GM12874 (cell line): ENCODE measurements around the gene SUPT3H.

Experiments
- CTCF ChIP-seq: IDR thresholded peaks from 2 replicates; pipeline ENCODE4 v1.5.1; 2011; ENCODE audit warnings: low read depth, mild to moderate bottlenecking, control low read depth, low read length, moderate library complexity; ENCODE audit not compliant: insufficient read depth

Gene SUPT3H

GRCh38 chr6:45299096-45299581 is 78.6 kb downstream of the SUPT3H start:
- TF ChIP-seq CTCF, result no peak

DNA sequence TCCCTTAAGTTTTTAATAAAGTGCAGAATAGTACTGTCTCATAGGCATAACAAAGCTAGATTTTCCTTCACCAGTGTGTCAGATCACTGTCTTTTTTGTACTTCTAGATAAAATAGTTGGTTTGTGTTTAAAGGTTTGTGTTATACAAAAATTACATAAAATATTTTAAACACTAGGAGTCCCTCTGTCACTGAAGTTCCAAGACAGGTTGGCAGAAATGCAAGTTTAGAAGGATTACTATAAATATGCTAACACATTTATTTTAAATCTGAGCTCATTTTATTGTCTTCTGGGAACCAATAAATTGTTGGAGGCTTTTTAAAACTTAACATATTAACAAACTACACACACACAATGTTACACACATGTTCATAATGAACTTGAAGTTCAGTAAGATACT is 80.4 kb downstream of the SUPT3H start:
- TF ChIP-seq CTCF, result no peak

- no peak for TF ChIP-seq CTCF
Measured at GRCh38 chr6:45293306-45293705, 84.4 kb downstream of the SUPT3H start.

DNA sequence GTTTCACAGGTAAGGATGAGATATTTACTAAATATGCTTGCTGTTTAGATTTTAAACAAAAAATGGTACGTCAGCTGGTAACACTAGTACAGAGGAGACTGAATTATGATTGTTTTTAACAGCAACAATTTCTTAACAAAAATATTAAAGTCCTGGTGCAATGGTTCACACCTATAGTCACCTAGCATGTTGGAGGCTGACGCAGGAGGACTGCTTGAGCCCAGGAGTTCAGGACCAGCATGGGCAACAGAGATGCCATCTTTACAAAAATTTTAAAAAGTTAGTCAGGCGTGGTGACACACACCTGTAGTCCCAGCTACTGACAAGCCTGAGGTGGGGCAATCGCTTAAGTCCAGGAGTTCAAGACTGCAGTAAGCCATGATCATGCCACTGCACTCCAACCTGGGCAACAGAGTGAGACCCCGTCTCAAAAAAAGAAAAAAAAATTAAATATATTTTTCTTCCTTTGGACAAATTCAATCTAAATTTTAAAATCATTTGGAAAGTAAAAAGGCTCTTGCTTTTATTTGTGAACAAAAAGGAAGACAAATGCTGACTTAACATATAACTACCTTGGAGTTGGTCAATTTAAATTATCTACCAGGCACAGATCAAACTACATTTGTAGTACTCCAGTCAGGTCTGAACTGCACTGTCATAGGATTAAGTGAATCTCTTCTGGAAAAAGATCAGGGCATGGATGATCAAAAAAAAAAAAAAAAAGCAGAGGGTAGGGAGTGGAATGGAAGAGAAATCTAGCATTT is 87.8 kb downstream of the SUPT3H start:
- TF ChIP-seq CTCF, result no peak

- no peak for TF ChIP-seq CTCF
Measured at GRCh38 chr6:45278367-45278766, 99.4 kb downstream of the SUPT3H start.

GRCh38 chr6:45275358-45275757 is 102.4 kb downstream of the SUPT3H start:
- TF ChIP-seq CTCF, result no peak

- TF ChIP-seq CTCF, result no peak
Measured at GRCh38 chr6:45272626-45273025, 105.1 kb downstream of the SUPT3H start.

DNA sequence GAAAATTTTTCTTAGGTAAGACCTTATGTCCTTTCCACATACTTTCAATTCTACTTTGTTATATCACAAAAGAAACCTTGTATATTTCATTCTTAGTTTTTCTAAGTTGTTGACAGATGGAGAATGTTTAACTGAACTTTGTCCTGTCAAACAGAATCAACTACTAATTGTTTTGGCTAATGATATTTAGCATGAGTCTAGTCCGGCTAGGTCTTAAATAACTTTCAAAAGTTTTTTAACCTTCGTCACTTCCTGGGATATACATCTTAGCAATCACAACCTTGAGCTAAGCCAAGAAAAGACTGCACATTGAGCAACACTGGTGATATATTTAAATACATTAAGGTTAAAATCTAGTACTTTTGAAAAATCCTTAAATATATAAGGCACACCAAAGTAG is 112.5 kb downstream of the SUPT3H start:
- TF ChIP-seq CTCF, result no peak
